Neural cell (in vitro differentiated cells): ENCODE data around the gene CST6. TPM values are rescaled to one million over a fixed set of nuclear protein-coding genes. Genes with fewer than 3 reads are reported as not detected.

Source experiments
- H2AFZ ChIP-seq: fragments of 200-600, 300-800 bp; sonication (generic), shearing (Covaris generic); 2 replicates; pipeline ENCODE4 v1.6.0; 2014; ENCODE audit warnings: low read depth, mild to moderate bottlenecking, antibody characterized with exemption, low read length, moderate library complexity
- H3F3A ChIP-seq: fragments of 200-600 bp; shearing (Covaris generic); 2 replicates; pipeline ENCODE4 v1.6.1; 2016; ENCODE audit warnings: mild to moderate bottlenecking, moderate library complexity, mixed read lengths, antibody characterized with exemption, low read length; ENCODE audit not compliant: insufficient read depth, poor library complexity, severe bottlenecking
- H3K27ac ChIP-seq: fragments of 200-600, 300-800 bp; sonication (generic), shearing (Covaris generic); 2 replicates; pipeline ENCODE4 v1.5.1; 2014; ENCODE audit warnings: mild to moderate bottlenecking, low read length, moderate library complexity
- H3K27me3 ChIP-seq: fragments of 300-800, 200-600 bp; sonication (generic), shearing (Covaris generic); 2 replicates; pipeline ENCODE4 v1.6.0; 2014; ENCODE audit warnings: mild to moderate bottlenecking, low read depth, low read length, moderate library complexity; ENCODE audit not compliant: insufficient read depth
- H3K36me3 ChIP-seq: fragments of 300-800, 200-600 bp; sonication (generic), shearing (Covaris generic); 2 replicates; pipeline ENCODE4 v1.5.1; 2014; ENCODE audit warnings: mild to moderate bottlenecking, antibody characterized with exemption, low read length, moderate library complexity; ENCODE audit not compliant: insufficient read depth
- H3K4me2 ChIP-seq: fragments of 300-800, 200-600 bp; sonication (generic), shearing (Covaris generic); 2 replicates; pipeline ENCODE4 v1.6.0; 2014; ENCODE audit warnings: mild to moderate bottlenecking, low read length
- H3K4me3 ChIP-seq: fragments of 300-800, 200-600 bp; sonication (generic), shearing (Covaris generic); 2 replicates; pipeline ENCODE4 v1.5.1; 2014; ENCODE audit warnings: mild to moderate bottlenecking, low read length, moderate library complexity
- H3K79me2 ChIP-seq: fragments of 200-600 bp; shearing (Covaris generic); replicated peaks from 2 replicates; pipeline ENCODE4 v1.6.0; 2014; ENCODE audit warnings: mild to moderate bottlenecking, low read length, moderate library complexity; ENCODE audit not compliant: insufficient read depth
- H3K9ac ChIP-seq: fragments of 300-800, 200-600 bp; sonication (generic), shearing (Covaris generic); 2 replicates; pipeline ENCODE4 v1.6.1; 2016; ENCODE audit warnings: mild to moderate bottlenecking, low read length, mixed read lengths
- H3K9me2 ChIP-seq: fragments of 200-600 bp; shearing (Covaris generic); 2 replicates; pipeline ENCODE4 v1.6.1; 2016; ENCODE audit warnings: mild to moderate bottlenecking, low read length, mixed read lengths; ENCODE audit not compliant: insufficient read depth
- H3K9me3 ChIP-seq: fragments of 200-600, 300-800 bp; sonication (generic), shearing (Covaris generic); 2 replicates; pipeline ENCODE4 v1.6.1; 2016; ENCODE audit warnings: mild to moderate bottlenecking, mixed run types, low read length, moderate library complexity, mixed read lengths
- H4K20me1 ChIP-seq: fragments of 200-600 bp; shearing (Covaris generic); 2 replicates; pipeline ENCODE4 v1.6.1; 2016; ENCODE audit warnings: mild to moderate bottlenecking, mixed run types; ENCODE audit not compliant: insufficient read depth
- CTCF ChIP-seq: fragments of 450-650 bp; IDR thresholded peaks from 2 replicates; pipeline ENCODE4 v1.5.1; 2014; ENCODE audit warnings: antibody characterized with exemption, mild to moderate bottlenecking, moderate library complexity; ENCODE audit not compliant: poor library complexity, severe bottlenecking
- EP300 ChIP-seq: fragments of 450-650 bp; conservative IDR thresholded peaks from 2 replicates; pipeline ENCODE4 v1.6.1; 2014; ENCODE audit warnings: antibody characterized with exemption, mild to moderate bottlenecking, moderate library complexity; ENCODE audit not compliant: poor library complexity, severe bottlenecking
- EZH2 ChIP-seq: fragments of 200-600, 300-800 bp; shearing (Covaris generic), sonication (generic); IDR thresholded peaks from 2 replicates; pipeline ENCODE4 v1.6.1; 2014; ENCODE audit warnings: antibody characterized with exemption, low read length, borderline replicate concordance, mild to moderate bottlenecking; ENCODE audit not compliant: insufficient read depth, poor library complexity, severe bottlenecking
- RAD21 ChIP-seq: fragments of 450-650 bp; conservative IDR thresholded peaks from 2 replicates; pipeline ENCODE4 v1.6.1; 2014; ENCODE audit warnings: antibody characterized with exemption, mild to moderate bottlenecking, moderate library complexity
- REST ChIP-seq: IDR thresholded peaks from 2 replicates; pipeline ENCODE4 v1.6.1; 2012; ENCODE audit warnings: borderline replicate concordance
- SMC3 ChIP-seq: fragments of 450-650 bp; conservative IDR thresholded peaks from 2 replicates; pipeline ENCODE4 v1.6.1; 2014; ENCODE audit warnings: antibody characterized with exemption, mild to moderate bottlenecking, moderate library complexity; ENCODE audit not compliant: poor library complexity
- TAF1 ChIP-seq: IDR thresholded peaks from 2 replicates; pipeline ENCODE4 v1.6.1; 2012; ENCODE audit warnings: low read depth
- polyA plus RNA-seq: library from polyadenylated mRNA; depleted of rRNA; stranded (reverse); fragments of >200 nt; gene quantifications from 2 replicates; pipeline ENCODE4 v1.2.3, GENCODE V29; 2014

Gene CST6
- polyA plus RNA-seq, 1 donor from 2014 or later: not detected

- Histone ChIP-seq H3F3A (no peaks in the 10 kb centered on the region), H3K9me3 (no peaks in the 10 kb centered on the region), H3K9ac (no peak overlapping the region), H3K36me3 (no peaks in the 10 kb centered on the region), H4K20me1 (no peaks in the 10 kb centered on the region), H3K27ac (no peak overlapping the region), H3K27me3 (peaks cover 8% of the 10 kb centered on the region), H3K4me2 (no peak overlapping the region), H3K79me2 (no peaks in the 10 kb centered on the region), H2AFZ (no peak overlapping the region), H3K4me3 (no peak overlapping the region), H3K9me2 (no peaks in the 10 kb centered on the region)
- no peak for TF ChIP-seq EZH2
- no peak for TF ChIP-seq CTCF
- TF ChIP-seq TAF1: no peak
- TF ChIP-seq REST: no peak
- no peak for TF ChIP-seq RAD21
Measured at GRCh38 chr11:66020212-66020611, 8.4 kb downstream of the CST6 start.

GRCh38 chr11:66020618-66021357 is 9.0 kb downstream of the CST6 start:
- TF ChIP-seq SMC3: no peak
- no peak for TF ChIP-seq CTCF
- no peak for TF ChIP-seq RAD21
- no peak for TF ChIP-seq EP300
- no peak for TF ChIP-seq REST
- H3K4me3 ChIP-seq: no peak overlapping the region
- H3K27me3 ChIP-seq: peaks cover 8% of the 10 kb centered on the region
- no peak overlapping the region for H3K4me2 ChIP-seq
- H3K9me2 ChIP-seq: no peaks in the 10 kb centered on the region
- H3K79me2 ChIP-seq: no peaks in the 10 kb centered on the region
- no peaks in the 10 kb centered on the region for H3K9me3 ChIP-seq
- H4K20me1 ChIP-seq: no peaks in the 10 kb centered on the region
- H3K9ac ChIP-seq: no peak overlapping the region
- no peak overlapping the region for H3K27ac ChIP-seq
- H3F3A ChIP-seq: no peaks in the 10 kb centered on the region
- H3K36me3 ChIP-seq: no peaks in the 10 kb centered on the region
- H2AFZ ChIP-seq: no peak overlapping the region
